NCI-H187 treated with DMSO at 0.1 percent for 48 hours (cell line): Measurements from ENCODE around the gene DOCK2.
A peak's percentile ranks its signal among the peaks of the same experiment; 100 is the strongest.
"Not testable (repeated sequence)": the region's sequence is repeated elsewhere in the genome, so short reads cannot be mapped to it uniquely, and the experiment has no call there.

Experiments
- DNase-seq: peaks from one replicate; lab custom pipeline; 2025; lab: John Stamatoyannopoulos, UW

Gene DOCK2

DNA sequence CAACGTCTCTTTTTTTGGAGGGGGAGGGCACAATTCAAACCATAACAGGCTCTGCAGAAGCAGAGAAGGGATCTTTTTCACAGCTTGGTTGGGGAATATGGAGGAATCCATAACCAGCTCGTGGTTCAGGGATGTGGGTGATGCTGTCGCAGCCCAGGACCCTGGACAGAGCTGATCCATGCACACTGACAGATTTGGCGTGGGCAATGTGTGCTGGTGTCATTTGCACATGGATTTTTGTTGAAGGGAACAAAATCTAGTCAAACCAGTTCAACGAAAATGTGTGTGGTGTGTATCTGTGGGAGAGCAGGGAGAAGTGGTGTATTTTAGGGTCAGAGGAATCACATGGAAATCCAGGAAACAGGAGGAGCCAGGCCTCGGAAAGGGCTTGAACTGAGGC is 4.2 kb downstream of the DOCK2 start:
- DNase-seq: no peak

DNA sequence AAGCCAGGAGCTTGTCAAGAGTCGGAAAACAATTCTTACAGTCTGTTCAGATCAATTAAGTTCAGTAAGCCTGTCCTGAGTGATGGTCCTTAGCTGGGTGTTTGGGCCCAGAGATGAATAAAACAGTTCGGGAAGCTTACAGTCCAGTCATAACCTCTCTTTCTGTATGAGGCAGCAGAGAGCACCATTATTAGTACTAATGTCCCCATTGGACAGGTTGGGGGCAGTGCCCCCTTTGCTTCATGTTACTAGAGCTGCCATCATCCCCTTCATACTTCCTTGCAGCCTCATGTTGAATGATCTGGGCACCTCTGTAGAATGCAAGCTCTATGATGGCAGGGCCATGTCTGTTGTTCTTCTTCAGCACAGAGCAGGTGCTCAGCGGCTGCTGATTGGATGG is 9.8 kb downstream of the DOCK2 start:
- DNase-seq: no peak

DNA sequence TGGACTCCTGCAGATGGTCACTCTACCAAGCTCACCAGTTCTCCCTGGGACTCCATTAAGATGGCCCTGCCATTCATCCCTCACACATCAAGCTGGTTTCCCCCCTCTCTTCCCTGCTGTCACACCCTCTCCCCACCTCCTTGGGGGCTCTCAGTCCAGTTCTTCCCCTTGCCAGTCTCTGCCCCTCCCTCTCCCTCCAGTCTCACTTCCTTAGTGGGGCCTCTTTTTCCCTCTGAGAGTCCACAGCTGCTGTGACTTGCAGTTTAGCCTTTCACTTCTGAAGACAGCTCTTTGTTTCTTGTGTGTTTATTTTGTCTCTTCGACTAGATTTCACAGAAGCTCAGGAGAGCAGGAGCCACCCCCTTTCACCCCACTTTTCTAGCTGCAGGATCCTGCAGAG is 10.5 kb downstream of the DOCK2 start:
- DNase-seq: no peak

DNA sequence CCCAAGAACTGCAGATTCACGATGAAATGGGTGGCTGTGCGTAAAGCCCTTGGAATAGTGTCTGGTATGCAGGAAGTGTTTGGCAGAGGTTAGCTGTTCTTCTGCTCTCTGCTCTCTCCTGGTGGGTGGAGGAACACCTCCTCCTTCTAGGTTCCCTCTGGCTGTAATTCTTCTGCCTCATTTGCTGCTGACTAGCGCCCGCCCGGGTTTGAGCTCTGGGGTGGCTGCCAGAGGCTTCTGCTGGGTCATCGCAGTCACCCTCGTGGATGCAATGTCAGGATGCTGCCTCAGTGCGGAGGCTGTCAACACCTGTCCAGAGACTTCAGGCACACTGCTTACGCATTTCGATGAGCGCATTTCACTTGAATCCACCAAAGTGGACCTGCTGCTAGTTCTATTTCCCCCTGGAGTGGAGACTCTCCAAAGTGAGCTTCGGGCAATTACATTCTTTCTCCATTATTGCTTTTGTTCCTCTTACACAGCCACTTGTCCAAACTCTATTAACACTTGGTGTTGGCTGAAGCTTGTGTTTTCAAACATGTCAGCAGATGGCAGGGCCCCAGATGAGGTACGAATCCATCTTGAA is 11.7 kb downstream of the DOCK2 start:
- no peak for DNase-seq

DNA sequence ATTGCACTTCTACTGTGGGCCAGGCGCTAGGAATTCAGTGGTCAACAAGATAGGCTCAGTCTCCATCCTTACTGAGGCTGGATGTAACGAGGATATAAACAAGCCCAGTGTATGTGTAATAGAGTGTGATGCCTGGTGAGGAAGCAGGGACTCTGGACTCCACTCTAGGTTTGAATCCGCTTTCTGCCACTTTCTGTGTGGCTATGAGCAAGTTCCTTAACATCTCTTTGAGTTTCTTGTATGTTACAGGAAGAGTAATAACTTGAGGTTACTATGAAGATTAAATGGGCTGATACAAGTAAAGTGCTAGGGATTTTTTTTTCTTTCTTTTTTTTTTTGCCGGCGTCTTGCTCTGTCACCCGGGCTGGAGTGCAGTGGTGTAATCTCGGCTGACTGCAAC is 12.4 kb downstream of the DOCK2 start:
- no peak for DNase-seq

DNA sequence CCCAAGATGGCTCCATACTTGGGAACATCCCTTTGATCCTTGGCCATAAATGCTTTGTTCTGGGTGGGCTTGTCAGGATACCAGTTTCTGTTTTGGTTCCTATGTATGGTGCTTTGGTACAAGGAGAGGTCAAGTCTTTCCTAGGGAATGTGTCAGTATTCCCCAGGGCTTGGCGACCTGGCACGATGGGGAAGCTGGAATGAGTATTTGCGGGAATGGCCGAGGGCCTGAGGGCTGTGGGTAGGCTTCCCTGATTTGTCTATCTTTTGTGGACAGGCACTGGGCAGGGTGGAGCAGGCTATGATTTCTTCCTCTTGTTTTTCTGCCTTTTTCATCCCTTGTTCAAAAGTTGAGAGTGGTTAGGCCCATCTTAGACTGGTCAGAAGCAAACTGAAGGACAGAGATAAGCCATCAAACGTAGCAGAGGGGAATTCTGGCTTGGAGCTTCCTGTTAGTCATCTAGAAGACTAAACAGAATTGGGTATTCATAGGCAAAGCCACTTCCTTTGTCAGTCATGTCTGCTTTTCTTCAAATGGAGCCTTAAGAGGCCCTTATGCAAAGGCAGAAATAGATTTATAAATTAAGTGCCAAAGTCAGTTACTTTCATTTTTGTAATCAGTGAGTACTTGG is 13.7 kb downstream of the DOCK2 start:
- DNase-seq: no peak

DNA sequence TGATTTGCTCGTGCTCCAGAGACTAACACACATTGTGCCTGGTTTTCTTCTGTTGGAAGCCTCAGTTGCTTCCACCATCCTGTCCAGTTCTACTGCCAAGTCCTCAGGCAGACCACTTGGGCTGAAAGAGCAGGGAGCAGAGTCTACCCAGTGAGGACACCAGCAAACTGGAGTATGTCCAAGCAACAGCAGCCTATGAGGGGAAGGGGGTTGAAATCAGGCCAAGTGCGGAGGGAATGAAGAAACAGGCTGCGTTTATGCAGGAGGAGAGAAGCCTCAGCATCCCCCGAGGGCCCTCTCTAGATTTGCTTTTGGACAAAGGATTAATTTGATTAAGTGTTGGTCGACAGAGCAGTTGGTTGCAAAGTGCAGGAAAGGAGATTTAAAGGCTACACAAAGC is 14.5 kb downstream of the DOCK2 start:
- no peak for DNase-seq

DNA sequence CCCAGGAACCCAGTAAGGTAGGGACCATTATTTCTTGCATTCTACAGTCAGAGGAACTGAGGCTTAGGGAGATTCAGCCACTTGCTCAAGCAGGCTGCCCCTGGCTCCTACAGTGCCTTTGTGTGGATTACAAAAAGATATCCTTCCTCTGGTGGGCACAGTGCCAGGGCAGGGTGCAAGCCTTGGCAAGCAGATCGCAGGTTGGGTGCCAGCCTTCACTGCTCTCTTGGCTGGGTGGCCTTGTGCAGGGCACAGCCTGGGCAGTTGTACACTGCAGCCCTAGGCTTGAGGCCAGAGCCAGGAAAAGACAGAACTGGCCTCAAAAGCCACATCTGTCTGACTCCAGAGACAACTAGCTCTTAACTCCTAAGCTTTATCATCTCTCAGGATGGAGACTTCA is 15.0 kb downstream of the DOCK2 start:
- DNase-seq: no peak

DNA sequence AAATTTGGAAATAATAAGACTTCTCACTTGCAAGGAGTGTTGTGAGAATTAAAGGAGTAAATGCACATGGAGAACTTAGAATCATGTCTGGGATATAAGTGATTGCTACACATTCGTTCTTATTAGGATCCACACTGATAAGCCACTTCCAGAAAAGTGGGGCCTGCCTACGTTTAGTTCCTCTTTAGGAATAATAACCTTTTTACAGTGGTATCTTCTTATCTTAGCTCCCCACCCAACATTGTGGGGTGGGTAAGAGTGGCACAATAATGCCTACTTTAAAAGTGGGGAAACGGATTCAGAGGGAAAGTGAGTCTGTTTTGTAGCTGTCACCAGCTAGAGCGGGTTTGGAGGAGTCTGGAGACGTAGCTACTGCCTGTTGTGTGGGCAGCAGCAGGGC is 16.0 kb downstream of the DOCK2 start:
- DNase-seq: no peak

DNA sequence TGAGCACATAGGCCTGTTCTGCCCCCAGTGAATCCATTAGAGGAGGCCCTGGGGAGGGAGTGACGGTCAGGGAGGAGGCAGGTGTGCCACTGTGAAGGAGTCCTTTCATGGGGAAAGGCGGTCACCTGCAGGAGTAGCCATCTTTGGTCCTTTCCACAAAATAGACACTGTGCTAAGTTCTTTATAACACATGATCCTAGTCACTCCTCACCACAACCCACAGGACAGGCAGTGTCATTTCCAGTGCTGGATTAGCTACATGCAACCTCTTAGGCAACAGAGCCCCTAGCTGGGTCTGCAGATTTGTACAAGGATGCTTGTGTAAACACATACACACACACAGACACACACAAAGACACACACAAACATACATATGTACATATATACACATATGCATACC is 18.3 kb downstream of the DOCK2 start:
- no peak for DNase-seq

DNA sequence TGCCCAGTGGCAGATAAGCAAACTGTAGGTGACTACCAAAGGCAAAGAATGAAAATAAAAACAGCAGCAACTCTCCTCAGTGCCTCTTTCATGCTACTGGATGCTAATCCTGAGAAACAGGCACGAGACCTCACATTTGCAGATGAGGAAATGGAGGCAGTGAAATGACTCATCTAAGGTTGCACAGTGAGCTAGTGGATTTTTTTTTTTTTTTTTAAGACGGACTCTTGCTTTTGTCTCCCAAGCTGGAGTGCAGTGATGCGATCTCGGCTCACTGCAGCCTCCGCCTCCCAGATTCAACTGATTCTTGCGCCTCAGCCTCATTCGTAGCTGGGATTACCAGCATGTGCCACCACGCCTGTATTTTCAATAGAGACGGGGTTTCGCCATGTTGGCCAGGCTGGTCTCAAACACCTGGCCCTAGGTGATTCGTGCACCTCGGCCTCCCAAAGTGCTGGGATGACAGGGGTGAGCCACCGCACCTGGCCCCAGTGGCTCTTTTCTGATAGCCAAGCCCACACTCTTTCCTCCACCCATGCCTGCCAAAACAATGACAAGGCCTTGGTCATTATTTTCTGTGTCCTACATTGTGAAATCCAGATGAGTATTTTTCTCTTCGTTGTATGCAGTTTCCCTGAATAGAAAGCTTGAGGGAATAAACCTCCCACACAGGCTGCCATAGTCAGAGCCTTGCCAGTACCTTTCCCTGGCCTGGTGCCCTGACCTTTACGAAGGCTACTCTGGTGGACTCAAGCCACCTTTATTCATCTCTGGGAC is 19.2 kb downstream of the DOCK2 start:
- DNase-seq: no peak

DNA sequence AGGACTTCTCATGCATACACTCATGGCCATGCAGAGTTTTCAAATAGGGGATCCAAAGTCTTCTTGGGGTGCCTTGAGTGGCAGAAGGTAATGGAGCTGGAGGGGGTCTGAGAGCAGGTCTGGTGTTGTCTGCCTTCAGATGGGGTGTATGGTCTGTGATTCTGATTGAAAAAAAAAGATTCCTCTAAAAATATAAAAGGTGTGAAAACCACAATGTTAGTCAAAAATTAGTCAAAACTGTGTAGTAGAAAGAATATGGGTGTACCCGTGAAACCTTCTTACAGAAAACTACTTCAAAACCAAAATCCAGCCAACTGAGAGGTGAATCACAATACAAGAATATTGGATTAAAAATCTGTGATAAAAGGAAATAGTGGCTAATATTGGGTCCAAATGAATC is 20.1 kb downstream of the DOCK2 start:
- DNase-seq: no peak

DNA sequence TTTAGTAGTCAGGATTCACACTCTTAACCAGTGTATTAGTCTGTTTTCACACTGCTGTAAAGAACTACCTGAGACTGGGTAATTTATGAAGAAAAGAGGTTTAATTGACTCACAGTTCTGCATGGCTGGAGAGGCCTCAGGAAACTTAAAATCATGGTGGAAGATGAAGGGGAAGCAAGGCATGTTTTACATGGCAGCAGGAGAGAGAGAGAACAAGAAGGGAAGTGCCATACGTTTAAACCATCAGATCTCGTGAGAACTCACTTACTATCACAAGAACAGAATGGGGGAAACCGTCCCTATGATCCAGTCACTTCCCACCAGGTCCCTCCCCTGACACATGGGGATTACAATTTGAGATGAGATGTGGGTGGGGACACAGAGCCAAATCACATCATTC is 25.4 kb downstream of the DOCK2 start:
- DNase-seq: not testable (repeated sequence)

DNA sequence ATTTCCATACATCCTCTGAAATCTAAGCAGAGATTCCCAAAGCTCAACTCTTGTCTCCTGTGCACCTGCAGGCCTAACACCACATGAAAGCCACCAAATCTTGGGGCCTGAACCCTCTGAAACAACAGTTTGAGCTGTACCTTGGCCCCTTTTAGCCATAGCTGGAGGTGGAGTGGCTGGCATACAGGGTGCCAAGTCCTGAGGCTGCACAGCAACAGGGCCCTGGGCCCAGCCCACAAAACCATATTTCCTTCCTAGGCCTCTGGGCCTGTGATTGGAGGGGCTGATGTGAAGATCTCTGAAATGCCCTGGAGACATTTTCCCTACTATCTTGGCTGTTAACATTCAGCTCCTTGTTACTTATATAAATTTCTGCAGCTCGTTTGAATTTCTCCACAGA is 26.5 kb downstream of the DOCK2 start:
- no peak for DNase-seq

DNA sequence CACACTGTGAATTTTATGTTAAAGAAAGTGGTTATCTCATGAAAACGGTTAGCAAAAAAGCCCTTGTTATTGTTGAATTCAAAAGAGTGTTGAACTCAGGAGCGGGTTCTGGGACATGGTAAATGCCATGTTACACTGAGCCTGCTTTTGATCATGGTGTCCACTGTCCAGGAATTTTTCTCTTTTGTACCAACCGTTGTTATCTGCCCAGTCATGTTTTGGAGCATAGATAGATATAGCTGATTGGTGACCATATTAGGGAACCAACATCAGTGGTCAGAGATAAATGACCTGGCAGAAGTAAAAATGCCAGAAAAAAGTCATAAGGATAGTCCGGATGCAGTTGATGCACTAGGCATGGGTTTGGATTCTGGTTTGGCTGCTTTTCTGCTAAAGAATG is 29.3 kb downstream of the DOCK2 start:
- DNase-seq: no peak

DNA sequence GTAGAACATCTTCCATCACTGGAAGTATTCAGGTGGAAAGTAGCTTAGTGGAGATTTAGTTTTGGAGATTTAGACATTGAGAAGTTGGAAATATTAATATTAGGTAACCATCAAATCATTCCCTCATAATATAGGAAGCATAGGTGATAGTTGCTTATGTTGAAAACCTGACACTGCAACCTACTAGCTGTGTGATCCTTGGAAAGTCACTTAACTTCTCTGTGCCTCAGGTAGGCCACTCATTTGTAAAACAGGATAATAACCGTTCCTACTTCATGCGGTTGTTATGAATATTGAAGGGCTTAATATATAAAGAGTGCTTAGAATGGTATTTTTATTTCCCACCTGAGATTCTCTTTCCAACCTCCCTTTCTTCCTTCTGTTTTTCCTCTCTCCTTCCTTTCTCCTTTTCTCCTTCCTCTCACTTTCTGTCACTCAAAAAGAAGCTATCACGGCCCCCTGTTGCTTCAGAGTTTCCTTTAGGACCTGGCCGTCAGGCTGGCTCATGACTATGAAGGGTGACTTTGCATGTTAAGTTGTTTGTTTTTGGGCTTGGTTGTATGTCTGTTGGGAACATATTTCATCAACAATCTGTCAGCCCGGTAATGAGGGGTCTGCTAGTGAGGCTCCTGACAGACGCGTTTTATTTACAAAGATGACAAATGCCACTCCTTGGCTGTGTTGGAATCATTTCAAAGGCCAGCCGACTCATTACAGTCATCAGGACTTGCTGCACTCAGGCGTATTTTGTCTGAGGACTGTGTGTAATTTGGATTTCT is 31.0 kb downstream of the DOCK2 start:
- no peak for DNase-seq

DNA sequence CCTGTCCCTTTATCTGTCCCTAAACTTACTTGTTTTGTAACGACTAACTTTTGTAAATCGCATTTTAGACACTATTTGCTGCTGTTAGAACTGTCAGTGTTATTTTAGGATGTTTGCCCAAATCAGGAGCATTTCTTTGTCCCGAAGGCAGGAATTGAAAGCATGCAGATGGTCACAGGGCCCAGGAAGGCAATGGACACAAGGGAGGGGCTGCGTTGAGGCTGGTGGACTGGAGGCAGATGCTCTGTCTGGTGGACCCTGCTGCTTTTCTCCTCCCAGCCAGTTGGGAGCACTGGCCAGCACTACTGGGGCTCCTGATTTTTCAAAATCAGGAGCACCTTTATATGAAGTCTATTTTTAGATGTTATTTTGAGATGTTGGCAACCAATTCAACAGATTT is 31.7 kb downstream of the DOCK2 start:
- no peak for DNase-seq

DNA sequence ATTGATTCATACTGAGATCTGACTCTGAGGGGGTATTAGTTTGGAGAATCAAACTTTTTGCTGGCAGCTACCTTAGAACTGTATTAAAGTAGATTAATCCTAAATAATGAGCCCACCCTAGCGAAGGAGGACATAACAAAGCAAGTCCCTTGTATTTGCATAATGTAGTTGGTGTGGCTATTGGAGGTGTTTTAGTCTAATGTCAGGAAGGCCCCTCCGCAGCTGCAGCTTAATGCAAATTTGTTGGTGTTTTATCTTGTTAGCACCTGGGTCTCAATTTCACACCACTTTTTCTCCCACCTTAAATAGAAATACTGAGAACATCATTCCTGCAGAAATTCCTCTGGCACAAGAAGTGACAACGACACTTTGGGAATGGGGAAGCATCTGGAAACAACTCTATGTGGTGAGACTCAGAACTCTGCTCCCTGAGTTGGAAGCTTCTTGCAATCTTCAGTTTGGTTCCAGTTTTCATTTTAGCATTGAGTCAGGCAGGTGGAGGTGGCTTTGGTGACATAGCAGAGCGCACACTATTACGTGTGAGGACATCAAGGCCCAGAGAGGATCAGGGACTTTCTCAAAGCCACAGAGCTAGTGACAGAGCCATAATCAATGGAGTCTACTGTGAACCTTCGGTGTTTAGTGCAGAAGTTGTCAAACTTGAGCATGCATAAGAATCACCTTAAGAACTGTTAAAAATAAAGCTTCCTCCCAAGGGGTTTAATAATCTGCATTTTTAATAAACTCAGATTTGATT is 33.9 kb downstream of the DOCK2 start:
- no peak for DNase-seq

DNA sequence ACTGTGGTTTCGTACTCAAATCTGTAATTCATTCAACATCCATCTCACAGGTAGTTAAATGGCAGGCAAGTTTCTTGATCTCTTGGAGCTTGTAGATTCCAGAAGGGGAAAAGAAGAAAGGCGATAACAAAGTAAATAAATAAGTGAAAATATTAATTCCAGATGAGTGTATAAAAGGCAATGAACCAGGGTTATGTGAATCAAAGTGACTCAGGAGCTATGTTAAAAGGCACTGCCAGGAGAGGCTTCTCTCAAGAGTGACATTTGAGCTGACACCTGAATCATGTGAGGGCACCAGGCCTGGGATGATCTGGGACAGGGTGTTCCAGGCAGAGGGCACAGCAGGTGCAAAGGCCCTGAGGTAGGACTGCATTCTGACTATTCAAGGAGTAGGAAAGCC is 45.0 kb downstream of the DOCK2 start:
- no peak for DNase-seq

DNA sequence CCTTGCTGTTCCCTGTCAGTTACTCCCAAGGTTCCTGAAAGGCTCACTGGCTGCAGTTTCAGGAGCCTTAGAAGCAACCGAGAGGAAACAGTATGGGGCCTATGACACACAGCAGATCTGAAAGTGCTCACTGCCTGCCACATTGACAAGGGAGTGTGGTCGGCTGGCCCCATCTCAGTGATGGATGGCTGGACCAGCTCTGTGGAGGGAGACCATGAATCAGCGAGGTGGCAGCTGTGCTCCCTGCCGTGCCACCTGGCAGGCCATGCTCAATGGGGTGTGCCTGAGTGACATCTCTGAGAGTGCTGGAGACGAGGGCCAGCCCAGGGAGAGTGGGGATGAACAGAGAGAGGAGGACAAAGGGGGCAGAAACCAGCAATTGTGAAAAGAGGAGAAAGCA is 49.1 kb downstream of the DOCK2 start:
- DNase-seq: peak; percentile 55

DNA sequence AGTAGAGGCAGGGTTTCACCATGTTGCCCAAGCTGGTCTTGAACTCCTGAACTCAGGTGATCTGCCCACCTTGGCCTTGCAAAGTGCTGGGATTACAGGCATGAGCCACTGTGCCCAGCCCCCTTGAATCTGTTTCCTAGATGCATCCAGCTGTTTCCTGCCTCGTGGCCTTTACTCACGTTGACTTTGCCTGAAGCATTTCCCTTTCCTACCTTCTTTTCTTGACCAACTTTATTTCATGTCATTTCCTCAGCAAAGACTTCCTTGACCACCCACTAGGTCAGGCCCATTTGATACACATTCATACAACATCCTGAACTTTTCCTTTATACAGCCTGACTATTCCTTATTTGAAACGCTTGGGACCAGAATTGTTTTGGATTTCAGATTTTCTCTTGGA is 51.0 kb downstream of the DOCK2 start:
- DNase-seq: no peak

DNA sequence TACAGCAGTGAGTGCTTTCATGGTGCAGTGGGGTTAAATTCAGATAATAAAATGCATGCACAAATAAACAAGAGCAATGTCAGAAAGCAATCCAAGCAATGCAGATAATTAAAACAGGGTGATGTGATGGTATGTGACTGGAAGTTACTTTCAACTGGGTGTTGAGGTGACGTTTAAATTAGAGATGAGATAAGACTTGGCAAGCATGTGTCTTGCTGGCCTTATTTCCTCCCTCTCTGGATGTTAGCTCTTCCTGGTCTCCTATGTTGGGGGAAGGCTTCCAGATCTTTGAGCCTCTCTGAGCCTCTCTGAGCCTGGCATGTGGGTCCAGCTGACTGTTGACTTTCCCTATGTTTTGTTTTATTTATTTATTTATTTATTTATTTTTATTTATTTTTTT is 54.4 kb downstream of the DOCK2 start:
- no peak for DNase-seq
